OCI-LY7 (cell line): ENCODE data around the gene B4GALT6. TPM values are rescaled to one million over a fixed set of nuclear protein-coding genes. Genes with fewer than 3 reads are reported as not detected.

Source experiments
- BruUV-seq: library from RNA; stranded (reverse); fragments of 400-500 nt; replicated peaks from 2 replicates; lab custom pipeline; 2021; lab: Mats Ljungman, UMichigan
- CTCF ChIA-PET: fragments of 300-600 bp; sonication (Branson Sonifier 250); formaldehyde crosslinking; loops from one replicate; lab custom pipeline; 2022; ENCODE audit warnings: antibody characterized with exemption; ENCODE audit not compliant: unreplicated experiment; lab: Charles Lee
- POLR2A ChIA-PET: fragments of 300-600 bp; sonication (Branson Sonifier 250); formaldehyde crosslinking; loops from one replicate; lab custom pipeline; 2022; ENCODE audit warnings: antibody characterized with exemption; lab: Charles Lee
- DNase-seq: peaks from one replicate; pipeline ENCODE4 v3.0.0-alpha.2; 2015; ENCODE audit warnings: low spot score
- H2AFZ ChIP-seq: fragments of 200-600 bp; sonication (generic), shearing (Covaris generic); 2 replicates; pipeline ENCODE4 v1.6.1; 2014; ENCODE audit warnings: mild to moderate bottlenecking, antibody characterized with exemption, low read length, moderate library complexity
- H3K27ac ChIP-seq: fragments of 200-600 bp; sonication (generic); 2 replicates; pipeline ENCODE4 v1.5.1; 2014; ENCODE audit warnings: mixed run types, low read depth, mild to moderate bottlenecking, moderate library complexity, low read length, inconsistent platforms; ENCODE audit not compliant: poor library complexity, severe bottlenecking
- H3K36me3 ChIP-seq: fragments of 200-600 bp; sonication (generic); 2 replicates; pipeline ENCODE4 v1.6.1; 2014; ENCODE audit warnings: mild to moderate bottlenecking, antibody characterized with exemption, low read length, moderate library complexity, mixed read lengths; ENCODE audit not compliant: insufficient read depth
- H3K4me1 ChIP-seq: fragments of 200-600 bp; sonication (generic); 2 replicates; pipeline ENCODE4 v1.5.1; 2014; ENCODE audit warnings: mild to moderate bottlenecking, low read length; ENCODE audit not compliant: insufficient read depth, poor library complexity, severe bottlenecking
- H3K4me2 ChIP-seq: fragments of 200-600 bp; sonication (generic); 2 replicates; pipeline ENCODE4 v1.6.1; 2014; ENCODE audit warnings: mild to moderate bottlenecking, low read length
- H3K4me3 ChIP-seq: fragments of 200-600 bp; sonication (generic); 2 replicates; pipeline ENCODE4 v1.5.1; 2014; ENCODE audit warnings: mild to moderate bottlenecking, low read depth, low read length; ENCODE audit not compliant: poor library complexity, severe bottlenecking
- H3K79me2 ChIP-seq: fragments of 200-600 bp; sonication (generic); 2 replicates; pipeline ENCODE4 v1.6.1; 2016; ENCODE audit warnings: low read depth, mild to moderate bottlenecking, low read length, moderate library complexity, mixed read lengths; ENCODE audit not compliant: insufficient read depth
- H3K9me2 ChIP-seq: fragments of 200-600 bp; sonication (generic); 2 replicates; pipeline ENCODE4 v1.6.1; 2016; ENCODE audit warnings: mild to moderate bottlenecking, low read length, mixed read lengths; ENCODE audit not compliant: insufficient read depth
- H3K9me3 ChIP-seq: fragments of 200-600 bp; sonication (generic); 2 replicates; pipeline ENCODE4 v1.6.1; 2014; ENCODE audit warnings: mild to moderate bottlenecking, mixed run types, low read length, mixed read lengths
- H4K20me1 ChIP-seq: fragments of 200-600 bp; sonication (generic); 2 replicates; pipeline ENCODE4 v1.6.1; 2014; ENCODE audit warnings: mild to moderate bottlenecking, antibody characterized with exemption, low read length, moderate library complexity, mixed read lengths; ENCODE audit not compliant: insufficient read depth
- CTCF ChIP-seq: fragments of 200-600 bp; sonication (generic); conservative IDR thresholded peaks from 2 replicates; pipeline ENCODE4 v1.5.1; 2014; ENCODE audit warnings: mild to moderate bottlenecking, antibody characterized with exemption, low read length, moderate library complexity, mixed read lengths
- EZH2phosphoT487 ChIP-seq: fragments of 200-600 bp; sonication (generic); IDR thresholded peaks from 2 replicates; pipeline ENCODE4 v1.6.1; 2018; ENCODE audit warnings: low read depth, borderline replicate concordance, mild to moderate bottlenecking, mixed run types, antibody characterized with exemption, low read length, moderate library complexity, mixed read lengths
- intact Hi-C: fragments of 100-400 bp; cut with micrococcal nuclease; formaldehyde crosslinking; loops from one replicate; pipeline ENCODE4 v1.10.0; 2022; ENCODE audit not compliant: unreplicated experiment
- total RNA-seq, 2 experiments: library from RNA; depleted of rRNA in 1 of 2; stranded (reverse); fragments of >200 nt in 1 of 2; shearing (Covaris generic) in 1 of 2; gene quantifications; 2 replicates each; pipeline ENCODE4 v1.2.3, GENCODE V29; 2014 to 2022

The B4GALT6 gene
- total RNA-seq, 2 experiments from 2014 or later, result 5.5 to 22.8 TPM

GRCh38 chr18:31649449-31649848, 34.9 kb downstream of the B4GALT6 start:
- Histone ChIP-seq H3K27ac (no peak overlapping the region), H3K4me1 (peaks cover 26% of the 10 kb centered on the region), H2AFZ (no peak overlapping the region), H4K20me1 (no peaks in the 10 kb centered on the region), H3K4me3 (no peak overlapping the region), H3K9me2 (no peaks in the 10 kb centered on the region), H3K9me3 (no peaks in the 10 kb centered on the region), H3K79me2 (no peaks in the 10 kb centered on the region), H3K4me2 (no peak overlapping the region), H3K36me3 (no peaks in the 10 kb centered on the region)
- intact Hi-C loops, result no loop called here
- ChIA-PET POLR2A (no interaction called here), CTCF (no interaction called here)
- DNase-seq, result no peak
- no peak for TF ChIP-seq EZH2phosphoT487
- TF ChIP-seq CTCF, result no peak
- no TSS peak for BruUV-seq

- Histone ChIP-seq H3K4me1 (peaks cover 22% of the 10 kb centered on the region), H3K79me2 (no peaks in the 10 kb centered on the region), H3K9me2 (no peaks in the 10 kb centered on the region), H3K9me3 (no peaks in the 10 kb centered on the region), H2AFZ (no peak overlapping the region), H3K36me3 (no peaks in the 10 kb centered on the region), H4K20me1 (no peaks in the 10 kb centered on the region), H3K27ac (no peak overlapping the region), H3K4me3 (no peak overlapping the region), H3K4me2 (no peak overlapping the region)
- TF ChIP-seq CTCF (no peak), EZH2phosphoT487 (no peak)
- intact Hi-C loops, result no loop called here
- POLR2A ChIA-PET, result interaction anchor here (0.8 kb wide), 1 partner anchor 13 kb away, joined by 3 read pairs; no protein-coding TSS in a partner anchor
- BruUV-seq, result no TSS peak
- DNase-seq, result no peak
- CTCF ChIA-PET, result no interaction called here
Observed at GRCh38 chr18:31648966-31649429, 35.4 kb downstream of the B4GALT6 start.

DNA sequence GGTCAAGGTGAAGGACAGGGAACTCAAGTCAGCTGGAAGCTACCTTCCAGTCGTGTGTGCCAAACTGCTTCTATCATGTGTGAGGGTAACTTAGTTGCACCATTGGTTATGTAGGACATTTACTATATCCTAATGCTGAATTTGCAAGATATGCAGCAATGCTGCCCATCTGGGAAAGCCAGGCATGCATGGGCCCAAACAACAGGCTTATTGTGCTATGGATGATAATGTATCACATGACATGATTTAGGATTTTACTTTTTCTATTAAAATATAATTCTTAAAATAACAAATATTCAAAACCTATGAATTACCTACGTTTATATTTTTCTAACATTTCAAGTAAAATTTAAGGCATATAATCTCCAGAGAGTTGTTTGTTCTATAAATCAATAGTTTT, 35.9 kb downstream of the B4GALT6 start:
- Histone ChIP-seq H2AFZ (no peak overlapping the region), H3K27ac (no peak overlapping the region), H3K9me3 (no peaks in the 10 kb centered on the region), H4K20me1 (no peaks in the 10 kb centered on the region), H3K4me2 (no peak overlapping the region), H3K79me2 (no peaks in the 10 kb centered on the region), H3K4me3 (no peak overlapping the region), H3K36me3 (no peaks in the 10 kb centered on the region; the same call in 1 of the 2 replicates), H3K4me1 (peaks cover 20% of the 10 kb centered on the region), H3K9me2 (no peaks in the 10 kb centered on the region)
- ChIA-PET CTCF (no interaction called here), POLR2A (interaction anchor here (0.8 kb wide), 1 partner anchor 13 kb away, joined by 3 read pairs; no protein-coding TSS in a partner anchor)
- intact Hi-C loops, result no loop called here
- TF ChIP-seq CTCF (no peak), EZH2phosphoT487 (no peak)
- no peak for DNase-seq
- no TSS peak for BruUV-seq
